Immature natural killer cell (primary cell): Measurements from ENCODE around the gene TMEM9. TPM values are rescaled to one million over a fixed set of nuclear protein-coding genes. Genes with fewer than 3 reads are reported as not detected.
A peak's percentile ranks its signal among the peaks of the same experiment; 100 is the strongest.
"Not testable (repeated sequence)": the region's sequence is repeated elsewhere in the genome, so short reads cannot be mapped to it uniquely, and the experiment has no call there.

Experiments used
- DNase-seq, 3 donors: peaks; one replicate each; pipeline ENCODE4 v3.0.0; 2022; ENCODE audit warnings: mixed read lengths in 1 of 3
- H3K27ac Mint-ChIP-seq, 6 donors: one replicate each; pipeline ENCODE4 v1.8.0; 2020; ENCODE audit warnings: mixed read lengths in 6 of 6, mild to moderate bottlenecking in 5 of 6, inconsistent platforms in 4 of 6, moderate library complexity in 3 of 6
- H3K27me3 Mint-ChIP-seq, 3 donors: one replicate each; pipeline ENCODE4 v1.8.0; 2020 to 2021; ENCODE audit warnings: low read depth in 3 of 3, mild to moderate bottlenecking in 3 of 3, mixed read lengths in 3 of 3, moderate library complexity in 3 of 3, inconsistent platforms in 1 of 3
- H3K36me3 Mint-ChIP-seq, 3 donors: one replicate each; pipeline ENCODE4 v1.8.0; 2020; ENCODE audit warnings: mixed read lengths in 3 of 3, inconsistent platforms in 2 of 3, mild to moderate bottlenecking in 2 of 3
- H3K4me1 Mint-ChIP-seq, 2 donors: one replicate each; pipeline ENCODE4 v1.8.0; 2020; ENCODE audit warnings: inconsistent platforms in 2 of 2, mild to moderate bottlenecking in 2 of 2, mixed read lengths in 2 of 2, moderate library complexity in 1 of 2
- H3K4me3 Mint-ChIP-seq, 5 donors: one replicate each; pipeline ENCODE4 v1.8.0; 2020; ENCODE audit warnings: mild to moderate bottlenecking in 5 of 5, mixed read lengths in 5 of 5, inconsistent platforms in 3 of 5, moderate library complexity in 3 of 5
- H3K9me3 Mint-ChIP-seq, 6 donors: one replicate each; pipeline ENCODE4 v1.8.0; 2020; ENCODE audit warnings: mild to moderate bottlenecking in 6 of 6, mixed read lengths in 6 of 6, inconsistent platforms in 4 of 6, moderate library complexity in 3 of 6
- polyA plus RNA-seq, 3 donors: library from polyadenylated mRNA; unstranded; fragments of 300-500 nt; fragmentation: Illumina TruSeq; gene quantifications; one replicate each; pipeline ENCODE4 v1.2.3, GENCODE V29; 2021

Gene TMEM9
- polyA plus RNA-seq, 3 donors from 2014 or later = 32.6 to 66.7 (median 38.9) TPM

- H3K9me3 Mint-ChIP-seq = no peaks in the 10 kb centered on the region
- no peak for DNase-seq
- peak overlapping the region; percentile 74 to 84 (median 83) for H3K4me3 Mint-ChIP-seq
- peak overlapping the region in 4 of 6 donors; percentile 3 to 47 (median 41) for H3K27ac Mint-ChIP-seq
- no peaks in the 10 kb centered on the region for H3K36me3 Mint-ChIP-seq
- peaks cover 3 to 9% (median 5%) of the 10 kb centered on the region in 3 donors for H3K27me3 Mint-ChIP-seq
- peaks cover 11 to 13% of the 10 kb centered on the region in 2 donors for H3K4me1 Mint-ChIP-seq
These were observed 15.8 kb upstream of the TMEM9 start for GRCh38 chr1:201169971-201170532.

DNA sequence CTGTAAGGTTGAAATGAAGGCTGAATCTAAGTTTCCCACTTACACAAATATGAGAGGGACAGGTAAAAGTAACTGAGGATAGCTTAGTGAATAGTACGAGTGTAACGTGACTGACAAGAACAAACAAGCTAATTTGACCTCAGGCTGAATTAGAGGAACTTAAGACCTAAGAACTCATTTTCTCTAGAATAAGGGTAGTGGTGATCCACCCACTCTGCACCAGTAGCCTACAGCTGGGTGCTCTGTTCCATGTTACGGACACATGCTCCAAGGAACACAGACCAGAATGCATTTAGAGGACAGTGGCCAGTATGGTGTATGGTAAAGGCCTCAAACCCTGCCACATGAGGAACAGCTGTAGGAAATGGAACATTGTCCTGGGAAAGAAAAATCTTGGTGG lies 14.9 kb upstream of the TMEM9 start:
- H3K9me3 Mint-ChIP-seq = no peaks in the 10 kb centered on the region
- no peak for DNase-seq
- no peak overlapping the region for H3K27ac Mint-ChIP-seq
- no peaks in the 10 kb centered on the region for H3K36me3 Mint-ChIP-seq
- peak overlapping the region in 3 of 5 donors; percentile 4 to 14 (median 5) for H3K4me3 Mint-ChIP-seq
- peaks cover 3 to 9% (median 5%) of the 10 kb centered on the region in 3 donors for H3K27me3 Mint-ChIP-seq
- peaks cover 11 to 13% of the 10 kb centered on the region in 2 donors for H3K4me1 Mint-ChIP-seq

DNA sequence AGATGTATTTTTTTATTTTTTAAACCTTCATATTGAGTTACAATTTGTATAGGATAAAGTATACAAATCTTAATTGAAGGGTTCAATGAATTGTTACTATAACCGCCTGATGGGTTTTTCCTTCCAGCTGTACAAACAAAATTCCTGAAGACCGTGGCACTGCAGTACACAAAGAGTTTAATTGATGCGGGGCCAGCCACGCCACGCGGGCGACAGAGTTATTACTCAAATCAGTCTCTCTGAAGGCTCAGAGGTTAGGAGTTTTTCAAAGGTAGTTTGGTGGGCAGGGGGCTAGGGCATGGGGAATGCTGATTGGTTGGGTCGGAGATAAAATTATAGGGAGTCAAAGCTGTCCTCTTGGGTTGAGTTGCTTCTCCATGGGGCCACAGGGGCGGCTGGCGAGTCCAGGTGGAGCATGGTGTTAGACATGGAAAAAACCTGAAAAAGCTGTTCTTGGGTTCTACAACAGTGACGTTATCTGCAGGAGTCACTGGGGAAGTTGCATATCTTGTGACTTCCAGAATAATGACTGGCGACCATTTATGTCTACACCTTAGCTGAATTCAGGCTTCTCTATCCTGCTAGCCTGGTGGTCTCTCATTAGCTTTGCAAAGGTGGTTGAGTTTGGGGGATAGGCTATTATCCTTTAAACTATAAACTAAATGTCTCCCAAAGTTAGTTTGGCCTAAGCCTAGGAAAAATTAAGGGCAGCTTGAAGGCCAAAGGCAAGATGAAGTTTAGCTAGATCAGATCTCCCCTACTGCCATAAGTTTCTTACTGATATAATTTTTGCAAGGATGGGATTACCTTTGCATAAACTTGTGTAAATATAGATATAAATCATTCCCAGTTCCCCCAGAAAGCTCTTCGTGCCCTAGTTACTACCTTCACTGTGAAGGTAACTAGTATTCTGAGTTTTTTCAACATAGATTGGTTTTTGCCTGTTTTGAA lies 13.0 kb upstream of the TMEM9 start:
- H3K27ac Mint-ChIP-seq = no peak overlapping the region
- peaks cover 3 to 5% (median 5%) of the 10 kb centered on the region in 3 donors for H3K27me3 Mint-ChIP-seq
- DNase-seq = no peak
- H3K4me1 Mint-ChIP-seq = peaks cover 11 to 13% of the 10 kb centered on the region in 2 donors
- no peaks in the 10 kb centered on the region for H3K36me3 Mint-ChIP-seq
- no peaks in the 10 kb centered on the region for H3K9me3 Mint-ChIP-seq
- no peak overlapping the region for H3K4me3 Mint-ChIP-seq

GRCh38 chr1:201164645-201165044 lies 10.4 kb upstream of the TMEM9 start:
- Mint-ChIP-seq H3K27me3 (peaks cover 0 to 12% (median 3%) of the 10 kb centered on the region in 3 donors), H3K4me3 (no peak overlapping the region), H3K36me3 (no peaks in the 10 kb centered on the region), H3K4me1 (no peaks in the 10 kb centered on the region), H3K27ac (no peak overlapping the region), H3K9me3 (peaks cover 0 to 3% (median 0%) of the 10 kb centered on the region in 6 donors)
- DNase-seq = no peak

GRCh38 chr1:201163707-201164106 lies 9.4 kb upstream of the TMEM9 start:
- no peak overlapping the region for H3K27ac Mint-ChIP-seq
- DNase-seq = no peak
- H3K4me1 Mint-ChIP-seq = no peaks in the 10 kb centered on the region
- H3K36me3 Mint-ChIP-seq = no peaks in the 10 kb centered on the region
- H3K9me3 Mint-ChIP-seq = peaks cover 0 to 3% (median 0%) of the 10 kb centered on the region in 6 donors
- peaks cover 0 to 14% (median 3%) of the 10 kb centered on the region in 3 donors for H3K27me3 Mint-ChIP-seq
- H3K4me3 Mint-ChIP-seq = no peak overlapping the region

DNA sequence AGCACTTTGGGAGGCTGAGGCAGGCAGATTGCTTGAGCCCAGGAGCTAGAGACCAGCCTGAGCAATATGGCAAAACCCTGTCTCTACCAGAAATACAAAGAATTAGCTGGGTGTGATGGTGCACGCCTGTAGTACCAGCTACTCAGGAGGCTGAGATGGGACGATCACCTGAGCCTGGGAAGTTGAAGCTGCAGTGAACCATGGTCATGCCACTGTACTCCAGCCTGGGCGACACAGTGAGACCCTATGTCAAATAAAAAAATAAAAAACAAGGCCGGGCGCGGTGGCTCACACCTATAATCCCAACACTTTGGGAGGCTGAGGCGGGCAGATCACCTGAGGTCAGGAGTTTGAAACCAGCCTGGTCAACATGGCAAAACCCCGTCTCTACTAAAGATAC lies 8.8 kb upstream of the TMEM9 start:
- H3K36me3 Mint-ChIP-seq, H3K4me1 Mint-ChIP-seq, H3K4me3 Mint-ChIP-seq, H3K9me3 Mint-ChIP-seq, H3K27ac Mint-ChIP-seq, DNase-seq: not testable (repeated sequence)
- peaks cover 0 to 14% (median 3%) of the 10 kb centered on the region in 3 donors for H3K27me3 Mint-ChIP-seq

GRCh38 chr1:201157949-201158348 lies 3.7 kb upstream of the TMEM9 start:
- peaks cover 0 to 3% (median 0%) of the 10 kb centered on the region in 6 donors for H3K9me3 Mint-ChIP-seq
- H3K4me3 Mint-ChIP-seq = no peak overlapping the region
- DNase-seq = no peak
- H3K27me3 Mint-ChIP-seq = peaks cover 5 to 14% (median 6%) of the 10 kb centered on the region in 3 donors
- no peaks in the 10 kb centered on the region for H3K36me3 Mint-ChIP-seq
- H3K27ac Mint-ChIP-seq = no peak overlapping the region
- H3K4me1 Mint-ChIP-seq = peaks cover 13 to 18% of the 10 kb centered on the region in 2 donors

DNA sequence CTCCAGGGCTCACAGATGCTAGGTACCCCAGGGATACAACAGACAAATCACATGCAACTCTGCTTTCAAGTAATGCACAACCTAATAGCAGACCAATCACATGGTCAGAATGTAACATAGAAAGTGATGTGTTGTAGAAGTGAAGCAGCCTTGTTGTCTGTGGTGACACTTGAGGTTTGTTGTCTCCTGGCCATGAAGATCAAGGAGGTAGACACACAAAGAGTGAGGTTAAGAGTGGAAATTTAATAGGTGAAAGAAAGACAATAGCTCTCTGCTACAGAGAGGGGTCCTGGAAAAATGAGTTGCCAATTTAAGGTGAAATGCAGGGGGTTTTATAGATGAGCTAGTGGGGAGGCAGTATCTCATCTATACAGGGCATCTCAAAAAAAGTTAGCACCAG lies 2.5 kb upstream of the TMEM9 start:
- H3K27ac Mint-ChIP-seq = no peak overlapping the region
- DNase-seq = no peak
- peaks cover 0 to 3% (median 0%) of the 10 kb centered on the region in 6 donors for H3K9me3 Mint-ChIP-seq
- peaks cover 15 to 18% of the 10 kb centered on the region in 2 donors for H3K4me1 Mint-ChIP-seq
- no peaks in the 10 kb centered on the region for H3K36me3 Mint-ChIP-seq
- no peak overlapping the region for H3K4me3 Mint-ChIP-seq
- H3K27me3 Mint-ChIP-seq = peaks cover 5 to 12% (median 6%) of the 10 kb centered on the region in 3 donors

- Mint-ChIP-seq H3K27me3 (peaks cover 5 to 10% (median 6%) of the 10 kb centered on the region in 3 donors), H3K4me3 (peak overlapping the region in 2 of 5 donors; percentile 2 to 23), H3K27ac (peak overlapping the region in 1 of 6 donors; percentile 47), H3K9me3 (peaks cover 0 to 3% (median 0%) of the 10 kb centered on the region in 6 donors), H3K36me3 (peaks cover 0 to 4% (median 0%) of the 10 kb centered on the region in 3 donors), H3K4me1 (peaks cover 15 to 18% of the 10 kb centered on the region in 2 donors)
- DNase-seq = no peak
These were observed 2.1 kb upstream of the TMEM9 start for GRCh38 chr1:201156346-201156745.

DNA sequence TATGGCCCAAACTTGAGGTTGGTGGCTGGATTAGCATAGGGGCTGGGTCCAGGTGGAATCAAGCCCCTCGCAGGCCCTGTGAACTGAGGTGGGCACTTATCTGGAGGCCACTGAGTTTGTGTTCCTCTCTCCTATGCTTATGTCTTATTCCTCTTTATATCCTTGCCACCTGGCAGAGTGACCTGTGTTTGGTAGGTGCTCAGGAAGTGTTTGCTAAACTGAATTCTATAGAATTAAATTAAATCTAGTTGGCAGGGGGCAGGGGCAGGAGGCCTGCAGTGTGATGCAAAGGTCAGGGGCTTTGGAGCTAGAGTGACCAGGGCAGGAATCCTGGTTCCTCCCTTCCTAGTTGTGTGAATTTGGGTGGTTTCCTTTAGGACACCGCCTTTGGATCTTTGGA lies 1.1 kb upstream of the TMEM9 start:
- Mint-ChIP-seq H3K9me3 (no peaks in the 10 kb centered on the region), H3K4me1 (peaks cover 15 to 18% of the 10 kb centered on the region in 2 donors), H3K27me3 (peaks cover 5 to 6% (median 6%) of the 10 kb centered on the region in 3 donors), H3K36me3 (peaks cover 0 to 7% (median 4%) of the 10 kb centered on the region in 3 donors), H3K4me3 (peak overlapping the region in 2 of 5 donors; percentile 34 to 40), H3K27ac (no peak overlapping the region)
- DNase-seq = no peak

- Mint-ChIP-seq H3K27ac (peak overlapping the region in 5 of 6 donors; percentile 81 to 91 (median 83)), H3K9me3 (no peaks in the 10 kb centered on the region), H3K4me1 (peaks cover 15 to 18% of the 10 kb centered on the region in 2 donors), H3K36me3 (peaks cover 4 to 13% (median 6%) of the 10 kb centered on the region in 3 donors), H3K27me3 (peaks cover 4 to 6% (median 5%) of the 10 kb centered on the region in 3 donors), H3K4me3 (peak overlapping the region; percentile 89 to 92 (median 92))
- DNase-seq = no peak
These were observed 543 bp downstream of the TMEM9 start for GRCh38 chr1:201153474-201154388.

GRCh38 chr1:201149400-201149799 lies 4.9 kb downstream of the TMEM9 start:
- peaks cover 18 to 28% (median 28%) of the 10 kb centered on the region in 3 donors for H3K36me3 Mint-ChIP-seq
- no peaks in the 10 kb centered on the region for H3K9me3 Mint-ChIP-seq
- H3K4me1 Mint-ChIP-seq = peaks cover 9 to 11% of the 10 kb centered on the region in 2 donors
- no peak overlapping the region for H3K27ac Mint-ChIP-seq
- DNase-seq = no peak
- no peak overlapping the region for H3K4me3 Mint-ChIP-seq
- H3K27me3 Mint-ChIP-seq = peaks cover 1 to 7% (median 2%) of the 10 kb centered on the region in 3 donors

DNA sequence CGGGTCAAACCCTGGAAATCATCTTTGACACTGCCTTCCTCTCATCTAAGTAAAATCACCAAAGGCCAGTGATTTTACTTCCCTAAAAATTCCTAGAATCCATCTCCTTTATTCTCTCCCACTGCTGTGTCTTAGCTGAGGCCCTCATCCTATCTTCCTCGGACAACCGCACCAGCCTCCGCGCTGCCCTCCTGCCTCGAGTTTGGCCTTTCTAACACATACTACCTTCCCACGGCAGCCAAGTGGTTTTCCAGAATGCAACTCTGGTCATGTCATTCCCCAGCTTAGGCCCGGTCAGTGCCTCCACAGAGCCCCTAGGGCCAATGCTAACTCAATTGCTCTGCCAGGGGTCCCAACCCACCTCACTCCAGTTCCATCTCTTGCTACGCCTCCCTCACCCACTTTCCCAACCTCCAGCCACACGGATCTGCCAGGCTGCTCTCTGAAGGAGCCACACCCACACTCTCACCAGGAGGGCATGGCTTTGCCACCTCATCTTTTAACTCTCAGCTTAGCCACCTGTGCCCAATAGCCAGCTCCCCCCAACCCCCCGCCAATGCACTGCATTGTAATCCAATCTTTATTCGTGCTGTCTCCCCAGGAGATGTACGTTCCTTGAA lies 6.8 kb downstream of the TMEM9 start:
- Mint-ChIP-seq H3K27me3 (peaks cover 0 to 5% (median 0%) of the 10 kb centered on the region in 3 donors), H3K9me3 (no peaks in the 10 kb centered on the region), H3K27ac (no peak overlapping the region), H3K36me3 (peaks cover 23 to 45% (median 44%) of the 10 kb centered on the region in 3 donors), H3K4me3 (no peak overlapping the region), H3K4me1 (peaks cover 0 to 1% of the 10 kb centered on the region in 2 donors)
- no peak for DNase-seq
